ENCODE data around the gene R3HDM2. TPM values are rescaled to one million over a fixed set of nuclear protein-coding genes. Genes with fewer than 3 reads are reported as not detected.

Gene R3HDM2
- total and polyA plus RNA-seq, 2 of the 13 experiments (the other 11 are each of a cell fraction or from before 2014, with no cell fraction given), result 11.1 to 23.5 TPM

DNA sequence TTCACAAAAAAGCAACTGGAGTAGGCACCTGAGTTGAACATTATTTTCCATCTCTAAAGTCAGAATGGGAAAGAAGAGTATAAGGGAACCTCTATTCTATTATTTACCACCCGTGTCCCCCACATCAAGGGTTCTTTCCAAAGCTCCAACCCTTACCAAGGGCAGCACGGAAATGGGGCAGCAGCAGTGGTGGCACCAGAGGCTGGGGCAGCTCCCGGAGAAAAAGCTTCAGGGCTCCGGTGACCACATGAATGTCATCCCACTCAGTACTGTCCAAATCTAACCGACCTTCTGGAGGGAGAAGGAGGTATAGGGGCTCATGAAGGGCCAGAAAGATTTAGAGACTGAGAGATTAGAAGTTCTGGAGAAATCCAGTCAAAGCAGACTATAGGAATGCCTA is 43.0 kb upstream of the R3HDM2 start:
- no peaks in the 10 kb centered on the region for H3K9me3 ChIP-seq (ENCODE audit: low read length)
- DNase-seq (ENCODE audit: low spot score) (no peak), ATAC-seq (no peak), FAIRE-seq (no peak)
- no peak overlapping the region for H3K27ac ChIP-seq (ENCODE audit: extremely low read length, insufficient read depth, low read length)
- no peak overlapping the region for H3K4me3 ChIP-seq (replicated peaks in 1 of 3; ENCODE audit: insufficient read depth in 1 of 3, low read depth in 2 of 3, low read length in 3 of 3)
- H3K36me3 ChIP-seq (replicated peaks in 1 of 2; ENCODE audit: control insufficient read depth in 1 of 2, insufficient read depth in 2 of 2, low read length in 2 of 2), result no peaks in the 10 kb centered on the region
- no peak for TF ChIP-seq NRL (CRISPR knock-in tag; IDR thresholded peaks at IDR 0.05; ENCODE audit: borderline replicate concordance)
- TF ChIP-seq ADNP (CRISPR knock-in tag; IDR thresholded peaks at IDR 0.05), result no peak
- no peak for TF ChIP-seq ZKSCAN5 (CRISPR knock-in tag; IDR thresholded peaks at IDR 0.05)
- no peak for TF ChIP-seq SMARCC2 (IDR thresholded peaks at IDR 0.05)
- TF ChIP-seq GTF3A (CRISPR knock-in tag; conservative IDR thresholded peaks at IDR 0.05), result no peak
- TF ChIP-seq ZNF570 (CRISPR knock-in tag; IDR thresholded peaks at IDR 0.05; ENCODE audit: borderline replicate concordance), result no peak
- TF ChIP-seq, protein P1, sequence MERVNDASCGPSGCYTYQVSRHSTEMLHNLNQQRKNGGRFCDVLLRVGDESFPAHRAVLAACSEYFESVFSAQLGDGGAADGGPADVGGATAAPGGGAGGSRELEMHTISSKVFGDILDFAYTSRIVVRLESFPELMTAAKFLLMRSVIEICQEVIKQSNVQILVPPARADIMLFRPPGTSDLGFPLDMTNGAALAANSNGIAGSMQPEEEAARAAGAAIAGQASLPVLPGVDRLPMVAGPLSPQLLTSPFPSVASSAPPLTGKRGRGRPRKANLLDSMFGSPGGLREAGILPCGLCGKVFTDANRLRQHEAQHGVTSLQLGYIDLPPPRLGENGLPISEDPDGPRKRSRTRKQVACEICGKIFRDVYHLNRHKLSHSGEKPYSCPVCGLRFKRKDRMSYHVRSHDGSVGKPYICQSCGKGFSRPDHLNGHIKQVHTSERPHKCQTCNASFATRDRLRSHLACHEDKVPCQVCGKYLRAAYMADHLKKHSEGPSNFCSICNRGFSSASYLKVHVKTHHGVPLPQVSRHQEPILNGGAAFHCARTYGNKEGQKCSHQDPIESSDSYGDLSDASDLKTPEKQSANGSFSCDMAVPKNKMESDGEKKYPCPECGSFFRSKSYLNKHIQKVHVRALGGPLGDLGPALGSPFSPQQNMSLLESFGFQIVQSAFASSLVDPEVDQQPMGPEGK (CRISPR knock-in tag; IDR thresholded peaks at IDR 0.05), result no peak
- no peak for TF ChIP-seq ZNF33A (CRISPR knock-in tag; IDR thresholded peaks at IDR 0.05; ENCODE audit: borderline replicate concordance)
- no peak for TF ChIP-seq ZNF10 (CRISPR knock-in tag; IDR thresholded peaks at IDR 0.05; ENCODE audit: borderline replicate concordance, low read depth)
- TF ChIP-seq ZNF674 (CRISPR knock-in tag; IDR thresholded peaks at IDR 0.05; ENCODE audit: low read depth), result no peak
- no peak for TF ChIP-seq ZBTB10 (CRISPR knock-in tag; IDR thresholded peaks at IDR 0.05; ENCODE audit: borderline replicate concordance)
- TF ChIP-seq, protein P2, sequence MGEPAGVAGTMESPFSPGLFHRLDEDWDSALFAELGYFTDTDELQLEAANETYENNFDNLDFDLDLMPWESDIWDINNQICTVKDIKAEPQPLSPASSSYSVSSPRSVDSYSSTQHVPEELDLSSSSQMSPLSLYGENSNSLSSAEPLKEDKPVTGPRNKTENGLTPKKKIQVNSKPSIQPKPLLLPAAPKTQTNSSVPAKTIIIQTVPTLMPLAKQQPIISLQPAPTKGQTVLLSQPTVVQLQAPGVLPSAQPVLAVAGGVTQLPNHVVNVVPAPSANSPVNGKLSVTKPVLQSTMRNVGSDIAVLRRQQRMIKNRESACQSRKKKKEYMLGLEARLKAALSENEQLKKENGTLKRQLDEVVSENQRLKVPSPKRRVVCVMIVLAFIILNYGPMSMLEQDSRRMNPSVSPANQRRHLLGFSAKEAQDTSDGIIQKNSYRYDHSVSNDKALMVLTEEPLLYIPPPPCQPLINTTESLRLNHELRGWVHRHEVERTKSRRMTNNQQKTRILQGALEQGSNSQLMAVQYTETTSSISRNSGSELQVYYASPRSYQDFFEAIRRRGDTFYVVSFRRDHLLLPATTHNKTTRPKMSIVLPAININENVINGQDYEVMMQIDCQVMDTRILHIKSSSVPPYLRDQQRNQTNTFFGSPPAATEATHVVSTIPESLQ (CRISPR knock-in tag; conservative IDR thresholded peaks at IDR 0.05), result no peak
- TF ChIP-seq ZBTB8A (CRISPR knock-in tag; IDR thresholded peaks at IDR 0.05; ENCODE audit: borderline replicate concordance, low read depth), result no peak
- TF ChIP-seq HDAC6 (IDR thresholded peaks at IDR 0.05; ENCODE audit: low read depth, low read length), result no peak
- H3K4me1 ChIP-seq (ENCODE audit: insufficient read depth, low read length), result peaks cover 62% of the 10 kb centered on the region
- H3K79me2 ChIP-seq (ENCODE audit: insufficient read depth, low read length), result no peaks in the 10 kb centered on the region
- in situ Hi-C loops (cut with HindIII; ENCODE audit: extremely low pct_ligation_motif_present, low pct_unique_long_range_greater_than_20kb), result no loop called here
- no peak overlapping the region for H2AFZ ChIP-seq (ENCODE audit: low read length)
- ChIA-PET CTCF (ENCODE audit: low intra/inter-chr PET ratio, low total read pairs) (no interaction called here), POLR2A (interaction anchor here (2.0 kb wide), 1 partner anchor 13 kb away, joined by 4 read pairs; the partner anchor contains the start of gene MARS1)
- no peaks in the 10 kb centered on the region for H4K20me1 ChIP-seq (ENCODE audit: insufficient read depth, low read length)
- intact Hi-C loops (cut with micrococcal nuclease; ENCODE audit: unreplicated experiment), result no loop called here
- no TSS peak for BruUV-seq (replicated peaks)
- no peak overlapping the region for H3K4me2 ChIP-seq (ENCODE audit: low read depth, low read length)
- 27% methylated on average over 5 of the region's 5 CpGs for WGBS (ENCODE audit: low lambda C conversion rate)
- H3K27me3 ChIP-seq (ENCODE audit: control insufficient read depth in 1 of 2, insufficient read depth in 2 of 2, low read length in 2 of 2), result peaks cover 8 to 59% of the 10 kb centered on the region in 2 experiments
- no peak overlapping the region for H3K9ac ChIP-seq (ENCODE audit: insufficient read depth, low read depth, low read length)
